Measurements from ENCODE around the gene PNLIPRP3. TPM values are rescaled to one million over a fixed set of nuclear protein-coding genes. Genes with fewer than 3 reads are reported as not detected.
"Not testable (repeated sequence)": the region's sequence is repeated elsewhere in the genome, so short reads cannot be mapped to it uniquely, and the experiment has no call there.

Gene PNLIPRP3
- not detected for total RNA-seq
- long read RNA-seq = 0 reads

- H3K4me3 ChIP-seq = no peak within 1 kb of the TSS
- ATAC-seq (no peak), DNase-seq (no peak)
- no peaks in the 10 kb centered on the region for H3K27me3 ChIP-seq
- TF ChIP-seq POLR2A (IDR thresholded peaks at IDR 0.05) = no peak
- TF ChIP-seq, protein P1, sequence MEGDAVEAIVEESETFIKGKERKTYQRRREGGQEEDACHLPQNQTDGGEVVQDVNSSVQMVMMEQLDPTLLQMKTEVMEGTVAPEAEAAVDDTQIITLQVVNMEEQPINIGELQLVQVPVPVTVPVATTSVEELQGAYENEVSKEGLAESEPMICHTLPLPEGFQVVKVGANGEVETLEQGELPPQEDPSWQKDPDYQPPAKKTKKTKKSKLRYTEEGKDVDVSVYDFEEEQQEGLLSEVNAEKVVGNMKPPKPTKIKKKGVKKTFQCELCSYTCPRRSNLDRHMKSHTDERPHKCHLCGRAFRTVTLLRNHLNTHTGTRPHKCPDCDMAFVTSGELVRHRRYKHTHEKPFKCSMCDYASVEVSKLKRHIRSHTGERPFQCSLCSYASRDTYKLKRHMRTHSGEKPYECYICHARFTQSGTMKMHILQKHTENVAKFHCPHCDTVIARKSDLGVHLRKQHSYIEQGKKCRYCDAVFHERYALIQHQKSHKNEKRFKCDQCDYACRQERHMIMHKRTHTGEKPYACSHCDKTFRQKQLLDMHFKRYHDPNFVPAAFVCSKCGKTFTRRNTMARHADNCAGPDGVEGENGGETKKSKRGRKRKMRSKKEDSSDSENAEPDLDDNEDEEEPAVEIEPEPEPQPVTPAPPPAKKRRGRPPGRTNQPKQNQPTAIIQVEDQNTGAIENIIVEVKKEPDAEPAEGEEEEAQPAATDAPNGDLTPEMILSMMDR (IDR thresholded peaks at IDR 0.05) = no peak
- peaks cover 0 to 24% (median 0%) of the 10 kb centered on the region in 4 donors for H3K4me1 ChIP-seq
- no peaks in the 10 kb centered on the region for H3K36me3 ChIP-seq
- H3K9me3 ChIP-seq = no peaks in the 10 kb centered on the region
- 15% methylated on average over 2 of the region's 2 CpGs for WGBS (ENCODE audit: insufficient coverage, low coverage, low lambda C conversion rate, missing lambda C conversion rate)
- intact Hi-C loops (cut with DNase I) = no loop called here
- no peak within 1 kb of the TSS for H3K27ac ChIP-seq
Measured at GRCh38 chr10:116427671-116428070, at the start of gene PNLIPRP3. Gene PNLIPRP3 (plus strand): TSS chr10:116427847. CDS start chr10:116428013, 166 bp downstream.

- no peak overlapping the region for H3K4me3 ChIP-seq
- H3K36me3 ChIP-seq = no peaks in the 10 kb centered on the region
- no peaks in the 10 kb centered on the region for H3K27me3 ChIP-seq
- 83% methylated on average over 5 of the region's 5 CpGs for WGBS (ENCODE audit: insufficient coverage, low coverage, low lambda C conversion rate, missing lambda C conversion rate)
- no peaks in the 10 kb centered on the region for H3K9me3 ChIP-seq
- no peak for ATAC-seq
- DNase-seq = no peak
- no peak for TF ChIP-seq POLR2A (IDR thresholded peaks at IDR 0.05)
- TF ChIP-seq, protein P1 (IDR thresholded peaks at IDR 0.05) = no peak
- H3K27ac ChIP-seq = no peak overlapping the region
- intact Hi-C loops (cut with DNase I) = no loop called here
- no peaks in the 10 kb centered on the region for H3K4me1 ChIP-seq
Measured at GRCh38 chr10:116382290-116382689, 45.4 kb upstream of the PNLIPRP3 start.

DNA sequence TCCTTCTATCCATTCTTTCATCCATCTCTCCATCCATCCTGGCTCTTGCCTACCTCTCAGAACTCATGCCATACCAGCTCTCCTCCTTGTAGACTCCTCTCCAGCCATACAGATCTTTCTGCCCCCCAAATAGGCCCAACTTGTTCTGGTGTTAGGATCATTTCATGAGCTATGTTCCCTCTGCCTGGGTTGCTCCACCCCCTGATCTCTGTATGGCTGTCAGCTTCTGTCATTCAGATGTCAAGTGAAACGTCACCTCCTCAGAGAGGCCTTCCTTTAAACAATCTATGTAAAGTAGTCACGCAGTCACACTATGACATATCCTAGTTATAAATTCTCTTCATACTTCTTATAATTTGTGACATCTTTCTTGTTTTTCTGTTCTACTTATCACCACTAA lies 42.3 kb upstream of the PNLIPRP3 start:
- TF ChIP-seq POLR2A (IDR thresholded peaks at IDR 0.05) = no peak
- TF ChIP-seq, protein P1 (IDR thresholded peaks at IDR 0.05) = no peak
- no peak for ATAC-seq
- Histone ChIP-seq H3K4me1 (no peaks in the 10 kb centered on the region), H3K36me3 (no peaks in the 10 kb centered on the region), H3K4me3 (no peak overlapping the region), H3K27ac (no peak overlapping the region), H3K27me3 (no peaks in the 10 kb centered on the region), H3K9me3 (no peaks in the 10 kb centered on the region)
- intact Hi-C loops (cut with DNase I) = no loop called here
- DNase-seq = no peak
- WGBS (ENCODE audit: insufficient coverage, low coverage, low lambda C conversion rate, missing lambda C conversion rate) = 86% methylated on average over 2 of the region's 2 CpGs

GRCh38 chr10:116385994-116386809 lies 41.4 kb upstream of the PNLIPRP3 start:
- no peak overlapping the region for H3K27ac ChIP-seq
- DNase-seq (no peak), ATAC-seq (peak; percentile 63 to 75 (median 71))
- H3K9me3 ChIP-seq = no peaks in the 10 kb centered on the region
- H3K4me1 ChIP-seq = no peaks in the 10 kb centered on the region
- H3K27me3 ChIP-seq = no peaks in the 10 kb centered on the region
- H3K36me3 ChIP-seq = no peaks in the 10 kb centered on the region
- WGBS (ENCODE audit: insufficient coverage, low coverage, low lambda C conversion rate, missing lambda C conversion rate) = 0% methylated on average over 1 of the region's 1 CpG
- TF ChIP-seq, protein P1 (IDR thresholded peaks at IDR 0.05) = peak; percentile 56 to 64 (median 62)
- TF ChIP-seq POLR2A (IDR thresholded peaks at IDR 0.05) = no peak
- intact Hi-C loops (cut with DNase I) = no loop called here
- no peak overlapping the region for H3K4me3 ChIP-seq

- DNase-seq; ATAC-seq; H3K27ac ChIP-seq; H3K9me3 ChIP-seq; H3K4me3 ChIP-seq; intact Hi-C loops (cut with DNase I); H3K27me3 ChIP-seq; H3K36me3 ChIP-seq; H3K4me1 ChIP-seq: not testable (repeated sequence)
- no CpG with 5 or more reads among the region's 43 CpGs for WGBS (ENCODE audit: insufficient coverage, low coverage, low lambda C conversion rate, missing lambda C conversion rate)
Measured at GRCh38 chr10:116393246-116393831, 34.3 kb upstream of the PNLIPRP3 start.
